ENCODE results near the gene MPP4.
"Not testable (repeated sequence)": the region's sequence is repeated elsewhere in the genome, so short reads cannot be mapped to it uniquely, and the experiment has no call there.

The MPP4 gene

GRCh38 chr2:201673546-201673945 is 24.9 kb downstream of the MPP4 start:
- Histone ChIP-seq H3K4ac (ENCODE audit: low read depth, low read length) (no peak overlapping the region), H3K79me2 (ENCODE audit: control insufficient read depth, insufficient read depth, low read length) (no peaks in the 10 kb centered on the region), H3K4me2 (ENCODE audit: low read length) (no peak overlapping the region), H3K4me3 (ENCODE audit: low read length) (no peak overlapping the region), H3K56ac (ENCODE audit: low read length) (no peak overlapping the region), H3K79me1 (ENCODE audit: low read length) (no peaks in the 10 kb centered on the region), H4K5ac (ENCODE audit: low read length) (no peak overlapping the region), H2BK5ac (ENCODE audit: low read length) (no peak overlapping the region), H3K27ac (ENCODE audit: low read depth, low read length) (no peak overlapping the region), H3K9ac (ENCODE audit: low read length) (no peak overlapping the region), H3K18ac (ENCODE audit: low read length) (no peak overlapping the region), H3K23ac (ENCODE audit: low read length) (no peak overlapping the region), H4K8ac (ENCODE audit: low read depth, low read length) (no peak overlapping the region), H3K36me3 (ENCODE audit: control insufficient read depth, insufficient read depth, low read length) (no peaks in the 10 kb centered on the region), H2BK120ac (ENCODE audit: low read depth, low read length) (no peak overlapping the region), H2AK5ac (ENCODE audit: low read length) (no peak overlapping the region), H3K27me3 (ENCODE audit: insufficient read depth, low read length, poor library complexity) (no peaks in the 10 kb centered on the region), H2BK15ac (replicated peaks; ENCODE audit: low read depth) (no peak overlapping the region), H3K4me1 (ENCODE audit: control insufficient read depth, low read depth, low read length) (no peaks in the 10 kb centered on the region)
- no CpG with 5 or more reads among the region's 2 CpGs for WGBS (ENCODE audit: extremely low coverage, insufficient coverage, low lambda C conversion rate)
- no peak for DNase-seq

GRCh38 chr2:201671205-201671604 is 27.2 kb downstream of the MPP4 start:
- not testable (repeated sequence) for H3K23ac ChIP-seq (ENCODE audit: low read length); H4K8ac ChIP-seq (ENCODE audit: low read depth, low read length); H3K18ac ChIP-seq (ENCODE audit: low read length); H2BK15ac ChIP-seq (replicated peaks; ENCODE audit: low read depth); H4K5ac ChIP-seq (ENCODE audit: low read length); H3K4me1 ChIP-seq (ENCODE audit: control insufficient read depth, low read depth, low read length); H3K4me2 ChIP-seq (ENCODE audit: low read length); H3K36me3 ChIP-seq (ENCODE audit: control insufficient read depth, insufficient read depth, low read length); H3K9ac ChIP-seq (ENCODE audit: low read length); H2BK5ac ChIP-seq (ENCODE audit: low read length); DNase-seq; H3K56ac ChIP-seq (ENCODE audit: low read length); H3K4ac ChIP-seq (ENCODE audit: low read depth, low read length); H3K79me2 ChIP-seq (ENCODE audit: control insufficient read depth, insufficient read depth, low read length); H3K27me3 ChIP-seq (ENCODE audit: insufficient read depth, low read length, poor library complexity); H2AK5ac ChIP-seq (ENCODE audit: low read length); H3K4me3 ChIP-seq (ENCODE audit: low read length); H3K27ac ChIP-seq (ENCODE audit: low read depth, low read length); H2BK120ac ChIP-seq (ENCODE audit: low read depth, low read length); H3K79me1 ChIP-seq (ENCODE audit: low read length)
- no CpG with 5 or more reads among the region's 4 CpGs for WGBS (ENCODE audit: extremely low coverage, insufficient coverage, low lambda C conversion rate)

- WGBS (ENCODE audit: extremely low coverage, insufficient coverage, low lambda C conversion rate), result no CpG with 5 or more reads among the region's 1 CpG
- H3K56ac ChIP-seq (ENCODE audit: low read length), result no peak overlapping the region
- no peak overlapping the region for H3K23ac ChIP-seq (ENCODE audit: low read length)
- no peak overlapping the region for H4K5ac ChIP-seq (ENCODE audit: low read length)
- H2AK5ac ChIP-seq (ENCODE audit: low read length), result no peak overlapping the region
- H3K27ac ChIP-seq (ENCODE audit: low read depth, low read length), result no peak overlapping the region
- no peak overlapping the region for H3K4ac ChIP-seq (ENCODE audit: low read depth, low read length)
- H3K79me2 ChIP-seq (ENCODE audit: control insufficient read depth, insufficient read depth, low read length), result no peaks in the 10 kb centered on the region
- no peaks in the 10 kb centered on the region for H3K4me1 ChIP-seq (ENCODE audit: control insufficient read depth, low read depth, low read length)
- no peak overlapping the region for H4K8ac ChIP-seq (ENCODE audit: low read depth, low read length)
- no peak overlapping the region for H2BK120ac ChIP-seq (ENCODE audit: low read depth, low read length)
- H3K79me1 ChIP-seq (ENCODE audit: low read length), result no peaks in the 10 kb centered on the region
- H3K4me2 ChIP-seq (ENCODE audit: low read length), result no peak overlapping the region
- H2BK15ac ChIP-seq (replicated peaks; ENCODE audit: low read depth), result no peak overlapping the region
- H3K9ac ChIP-seq (ENCODE audit: low read length), result no peak overlapping the region
- H3K27me3 ChIP-seq (ENCODE audit: insufficient read depth, low read length, poor library complexity), result no peaks in the 10 kb centered on the region
- no peaks in the 10 kb centered on the region for H3K36me3 ChIP-seq (ENCODE audit: control insufficient read depth, insufficient read depth, low read length)
- DNase-seq, result no peak
- H2BK5ac ChIP-seq (ENCODE audit: low read length), result no peak overlapping the region
- no peak overlapping the region for H3K4me3 ChIP-seq (ENCODE audit: low read length)
- H3K18ac ChIP-seq (ENCODE audit: low read length), result no peak overlapping the region
Measured at GRCh38 chr2:201669865-201670264, 28.6 kb downstream of the MPP4 start.

GRCh38 chr2:201668402-201668910 is 30.0 kb downstream of the MPP4 start:
- Histone ChIP-seq H3K4me2 (ENCODE audit: low read length) (no peak overlapping the region), H3K79me2 (ENCODE audit: control insufficient read depth, insufficient read depth, low read length) (no peaks in the 10 kb centered on the region), H3K27ac (ENCODE audit: low read depth, low read length) (no peak overlapping the region), H3K23ac (ENCODE audit: low read length) (no peak overlapping the region), H3K36me3 (ENCODE audit: control insufficient read depth, insufficient read depth, low read length) (no peaks in the 10 kb centered on the region), H3K79me1 (ENCODE audit: low read length) (no peaks in the 10 kb centered on the region), H3K4ac (ENCODE audit: low read depth, low read length) (no peak overlapping the region), H3K4me1 (ENCODE audit: control insufficient read depth, low read depth, low read length) (no peaks in the 10 kb centered on the region), H3K4me3 (ENCODE audit: low read length) (no peak overlapping the region), H2AK5ac (ENCODE audit: low read length) (no peak overlapping the region), H4K5ac (ENCODE audit: low read length) (no peak overlapping the region), H3K9ac (ENCODE audit: low read length) (no peak overlapping the region), H2BK5ac (ENCODE audit: low read length) (no peak overlapping the region), H2BK15ac (replicated peaks; ENCODE audit: low read depth) (no peak overlapping the region), H3K56ac (ENCODE audit: low read length) (no peak overlapping the region), H4K8ac (ENCODE audit: low read depth, low read length) (no peak overlapping the region), H3K27me3 (ENCODE audit: insufficient read depth, low read length, poor library complexity) (no peaks in the 10 kb centered on the region), H3K18ac (ENCODE audit: low read length) (no peak overlapping the region), H2BK120ac (ENCODE audit: low read depth, low read length) (no peak overlapping the region)
- no CpG with 5 or more reads among the region's 3 CpGs for WGBS (ENCODE audit: extremely low coverage, insufficient coverage, low lambda C conversion rate)
- DNase-seq, result no peak

- Histone ChIP-seq H4K8ac (ENCODE audit: low read depth, low read length) (no peak overlapping the region), H3K4me2 (ENCODE audit: low read length) (no peak overlapping the region), H3K18ac (ENCODE audit: low read length) (no peak overlapping the region), H2BK15ac (replicated peaks; ENCODE audit: low read depth) (no peak overlapping the region), H3K56ac (ENCODE audit: low read length) (no peak overlapping the region), H3K79me1 (ENCODE audit: low read length) (no peaks in the 10 kb centered on the region), H3K4ac (ENCODE audit: low read depth, low read length) (no peak overlapping the region), H3K36me3 (ENCODE audit: control insufficient read depth, insufficient read depth, low read length) (no peaks in the 10 kb centered on the region), H2BK5ac (ENCODE audit: low read length) (no peak overlapping the region), H4K5ac (ENCODE audit: low read length) (no peak overlapping the region), H2AK5ac (ENCODE audit: low read length) (no peak overlapping the region), H3K9ac (ENCODE audit: low read length) (no peak overlapping the region), H3K23ac (ENCODE audit: low read length) (no peak overlapping the region), H3K27ac (ENCODE audit: low read depth, low read length) (no peak overlapping the region), H2BK120ac (ENCODE audit: low read depth, low read length) (no peak overlapping the region), H3K4me1 (ENCODE audit: control insufficient read depth, low read depth, low read length) (no peaks in the 10 kb centered on the region), H3K79me2 (ENCODE audit: control insufficient read depth, insufficient read depth, low read length) (no peaks in the 10 kb centered on the region), H3K4me3 (ENCODE audit: low read length) (no peak overlapping the region), H3K27me3 (ENCODE audit: insufficient read depth, low read length, poor library complexity) (no peaks in the 10 kb centered on the region)
- no CpG with 5 or more reads among the region's 8 CpGs for WGBS (ENCODE audit: extremely low coverage, insufficient coverage, low lambda C conversion rate)
- DNase-seq, result no peak
Measured at GRCh38 chr2:201664334-201664733, 34.1 kb downstream of the MPP4 start.

- Histone ChIP-seq H2AK5ac (ENCODE audit: low read length) (no peak overlapping the region), H3K56ac (ENCODE audit: low read length) (no peak overlapping the region), H4K8ac (ENCODE audit: low read depth, low read length) (no peak overlapping the region), H3K4me2 (ENCODE audit: low read length) (no peak overlapping the region), H2BK5ac (ENCODE audit: low read length) (no peak overlapping the region), H2BK120ac (ENCODE audit: low read depth, low read length) (no peak overlapping the region), H3K27me3 (ENCODE audit: insufficient read depth, low read length, poor library complexity) (no peaks in the 10 kb centered on the region), H3K36me3 (ENCODE audit: control insufficient read depth, insufficient read depth, low read length) (no peaks in the 10 kb centered on the region), H3K79me1 (ENCODE audit: low read length) (no peaks in the 10 kb centered on the region), H3K27ac (ENCODE audit: low read depth, low read length) (no peak overlapping the region), H3K4ac (ENCODE audit: low read depth, low read length) (no peak overlapping the region), H3K4me1 (ENCODE audit: control insufficient read depth, low read depth, low read length) (no peaks in the 10 kb centered on the region), H3K23ac (ENCODE audit: low read length) (no peak overlapping the region), H3K79me2 (ENCODE audit: control insufficient read depth, insufficient read depth, low read length) (no peaks in the 10 kb centered on the region), H3K9ac (ENCODE audit: low read length) (no peak overlapping the region), H3K18ac (ENCODE audit: low read length) (no peak overlapping the region), H3K4me3 (ENCODE audit: low read length) (no peak overlapping the region), H2BK15ac (replicated peaks; ENCODE audit: low read depth) (no peak overlapping the region), H4K5ac (ENCODE audit: low read length) (no peak overlapping the region)
- DNase-seq, result no peak
- WGBS (ENCODE audit: extremely low coverage, insufficient coverage, low lambda C conversion rate), result no CpG with 5 or more reads among the region's 5 CpGs
Measured at GRCh38 chr2:201661366-201661765, 37.1 kb downstream of the MPP4 start.
